HG03196 (cell line): ENCODE results near the gene SENP2.
"Not testable (repeated sequence)": the region's sequence is repeated elsewhere in the genome, so short reads cannot be mapped to it uniquely, and the experiment has no call there.

Source experiments
- ATAC-seq: cut with Tn5 transposase; IDR thresholded peaks from one replicate; pipeline ENCODE4 v1.9.1; 2021; ENCODE audit not compliant: unreplicated experiment

SENP2 gene

GRCh38 chr3:185585859-185586685, at the start of gene SENP2:
SENP2 (plus strand) TSS chr3:185586295; CDS start chr3:185586414, 119 bp downstream.
- ATAC-seq, result peak; percentile 97

GRCh38 chr3:185537369-185537970, 48.6 kb upstream of the SENP2 start:
- ATAC-seq, result peak; percentile 99

DNA sequence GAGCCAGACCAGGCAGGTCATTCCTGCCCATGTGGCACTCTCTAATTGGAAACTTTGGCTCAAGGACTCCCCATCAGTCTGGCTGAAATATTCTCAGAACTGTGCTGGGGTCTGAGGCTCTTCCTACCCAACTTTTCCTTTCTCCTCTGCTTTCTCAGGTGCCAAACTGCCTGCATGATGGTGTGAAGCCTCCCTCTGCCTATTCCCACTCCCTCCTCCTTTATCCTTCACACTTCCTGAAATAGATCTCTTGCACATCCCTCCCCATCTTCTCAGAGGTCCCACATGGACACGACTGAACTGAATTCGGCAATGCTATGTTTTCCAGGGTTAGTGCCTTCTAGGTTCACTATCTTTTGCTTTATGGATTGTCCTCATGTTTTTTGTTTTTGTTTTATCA, 46.2 kb upstream of the SENP2 start:
- ATAC-seq, result no peak

- ATAC-seq, result no peak
These were observed 45.4 kb upstream of the SENP2 start for GRCh38 chr3:185540695-185541094.

GRCh38 chr3:185549122-185549521, 37.0 kb upstream of the SENP2 start:
- ATAC-seq, result no peak

- no peak for ATAC-seq
These were observed 36.4 kb upstream of the SENP2 start for GRCh38 chr3:185549651-185550111.

- peak; percentile 78 for ATAC-seq
These were observed 33.7 kb upstream of the SENP2 start, which contains the start of gene LIPH for GRCh38 chr3:185552358-185552877. LIPH (minus strand) TSS chr3:185552588; CDS start chr3:185552471, 117 bp downstream.

GRCh38 chr3:185555101-185555501, 31.0 kb upstream of the SENP2 start:
- no peak for ATAC-seq

GRCh38 chr3:185555860-185556347, 30.2 kb upstream of the SENP2 start:
- ATAC-seq, result no peak

- ATAC-seq, result not testable (repeated sequence)
These were observed 29.5 kb upstream of the SENP2 start for GRCh38 chr3:185556640-185557039.

DNA sequence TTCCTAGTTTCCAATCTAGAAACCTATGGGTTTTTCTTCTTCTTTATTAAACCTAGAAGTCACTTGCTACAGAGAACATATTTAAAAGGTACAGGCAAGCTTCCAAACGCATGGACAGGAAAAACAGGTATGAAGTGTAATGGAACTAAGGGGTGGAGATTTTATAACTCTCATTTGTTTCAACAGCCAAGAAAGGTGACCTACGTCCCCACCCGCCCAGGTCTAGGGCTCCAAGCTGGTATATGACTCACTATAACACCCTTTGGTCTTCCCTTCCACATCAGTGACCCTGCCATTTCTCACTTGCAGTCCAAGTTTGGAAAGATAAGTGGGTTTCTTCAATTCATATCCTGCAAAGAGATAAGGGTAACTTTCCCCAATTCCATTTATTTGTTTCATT, 27.7 kb upstream of the SENP2 start:
- no peak for ATAC-seq

DNA sequence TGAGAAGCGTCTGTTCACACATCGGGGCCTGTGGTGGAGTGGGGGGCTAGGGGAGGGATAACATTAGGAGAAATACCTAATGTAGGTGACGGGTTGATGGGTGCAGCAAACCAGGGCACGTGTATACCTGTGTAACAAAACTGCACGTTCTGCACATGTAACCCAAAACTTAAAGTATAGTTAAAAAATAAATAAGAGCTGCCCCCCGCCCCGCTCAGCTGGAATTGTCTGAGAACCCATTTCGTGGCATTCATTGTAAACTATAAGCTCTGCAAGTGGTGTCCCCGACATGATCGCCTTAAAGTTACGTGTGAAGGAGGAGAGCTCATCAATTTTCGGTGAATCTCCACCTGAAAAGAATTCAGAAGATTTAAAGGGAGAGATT, 26.4 kb upstream of the SENP2 start:
- no peak for ATAC-seq

GRCh38 chr3:185560676-185561075, 25.4 kb upstream of the SENP2 start:
- no peak for ATAC-seq

DNA sequence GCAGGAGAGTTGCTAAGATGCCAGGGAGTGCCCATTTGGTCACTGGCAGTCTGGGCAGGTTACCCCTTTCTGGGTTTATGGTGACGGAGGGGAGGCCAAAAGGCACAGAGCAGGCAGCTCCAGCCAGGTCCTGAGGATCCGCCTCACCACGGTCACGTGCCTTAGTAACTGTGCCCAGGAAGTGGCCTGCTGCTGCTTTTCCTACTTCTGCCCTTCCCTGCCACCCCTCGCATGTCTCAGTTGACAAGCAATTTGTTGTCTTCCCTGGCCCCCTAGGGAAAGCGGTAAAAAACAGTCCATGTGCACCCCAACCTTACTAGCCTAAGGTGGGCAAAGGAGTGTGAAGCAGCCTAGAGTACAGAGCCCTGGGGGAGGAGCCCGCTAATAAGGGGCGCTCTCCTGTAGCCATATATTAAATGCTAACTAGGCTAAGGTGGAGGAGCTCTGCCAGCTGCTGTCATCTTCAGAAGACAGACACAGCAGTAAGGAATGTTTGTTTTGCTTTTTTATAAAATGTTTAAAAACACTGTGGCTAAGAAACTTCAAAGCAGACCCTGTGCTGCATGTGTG, 24.6 kb upstream of the SENP2 start:
- ATAC-seq, result no peak

DNA sequence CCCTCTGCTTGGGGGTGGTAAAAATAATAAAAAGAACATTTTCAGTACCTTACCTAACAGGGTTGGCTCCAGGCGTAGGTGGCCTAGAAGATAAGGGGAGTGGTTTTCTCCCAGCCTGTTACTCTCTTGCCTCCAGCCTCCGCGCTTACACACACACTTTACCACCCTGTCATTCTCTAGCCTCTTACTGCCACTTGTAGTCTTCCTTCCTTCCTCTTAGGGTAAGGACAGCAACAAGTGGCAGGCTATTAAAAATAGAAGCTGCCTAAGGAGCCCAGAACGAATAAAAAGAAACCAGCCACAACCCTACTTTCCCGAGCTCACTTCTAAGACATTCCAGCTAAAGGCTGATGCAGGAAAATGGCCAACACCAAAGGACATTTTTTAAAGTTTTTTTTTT, 24.1 kb upstream of the SENP2 start:
- ATAC-seq, result no peak

DNA sequence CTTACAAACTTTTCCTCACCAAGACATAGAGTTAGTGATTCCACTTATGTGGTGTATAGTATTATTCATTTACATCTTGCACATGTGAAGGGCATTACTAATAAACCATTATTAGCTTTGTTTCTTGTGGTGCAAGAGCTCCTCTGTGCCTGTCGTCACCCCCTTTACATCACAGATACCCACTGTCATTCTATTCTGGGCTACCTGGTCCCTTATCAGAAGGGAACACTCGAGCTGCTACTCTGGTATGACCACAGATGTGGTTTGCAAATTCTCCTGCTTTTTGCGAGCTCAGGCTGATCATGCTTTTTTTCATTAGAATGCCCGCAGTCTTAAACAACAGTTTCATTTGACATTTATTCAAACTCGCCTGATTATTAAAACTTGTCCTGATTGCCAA, 13.9 kb upstream of the SENP2 start:
- ATAC-seq, result no peak

- not testable (repeated sequence) for ATAC-seq
These were observed 10.8 kb upstream of the SENP2 start for GRCh38 chr3:185575108-185575869.

DNA sequence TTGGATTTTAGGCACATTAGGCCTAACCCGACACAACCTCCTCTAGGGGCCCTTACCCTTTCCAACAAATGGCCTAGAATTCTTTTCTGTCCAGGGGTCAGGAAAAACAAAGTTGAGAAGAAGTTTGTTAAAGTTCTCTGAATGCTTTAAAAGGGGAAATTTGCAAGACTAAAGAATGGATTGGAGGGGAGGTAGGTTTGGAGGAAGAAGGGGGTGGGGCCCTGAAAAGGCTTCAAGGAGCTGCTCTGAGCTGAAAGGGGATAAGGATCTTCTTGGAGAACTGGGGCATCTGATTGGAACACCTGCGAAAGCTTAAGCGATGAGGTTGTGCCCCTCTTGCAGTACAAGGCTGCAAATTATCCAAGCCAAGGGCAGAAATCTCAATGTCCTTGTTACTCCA, 3.9 kb upstream of the SENP2 start:
- no peak for ATAC-seq

DNA sequence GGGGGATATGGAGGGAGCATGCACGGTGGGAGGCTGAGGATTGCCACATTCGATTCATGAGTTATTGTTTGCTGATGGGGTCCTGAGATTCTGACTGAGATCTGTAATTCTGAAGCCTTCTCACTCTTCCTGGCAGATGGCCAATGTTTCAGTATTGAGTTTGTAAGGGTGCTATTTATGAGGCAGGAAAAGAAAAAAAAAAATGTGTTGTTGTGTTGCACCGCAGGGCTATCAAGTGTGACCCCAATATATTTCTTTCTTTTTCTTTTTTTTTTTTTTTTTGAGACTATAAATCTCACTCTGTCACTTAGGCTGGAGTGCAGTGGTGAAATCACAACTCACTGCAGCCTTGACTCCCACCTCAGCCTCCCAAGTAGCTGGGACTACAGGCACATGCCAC, 3.2 kb upstream of the SENP2 start:
- ATAC-seq, result no peak

- ATAC-seq, result no peak
These were observed 2.2 kb upstream of the SENP2 start for GRCh38 chr3:185583925-185584324.

- ATAC-seq, result no peak
These were observed 1.4 kb upstream of the SENP2 start for GRCh38 chr3:185584686-185585085.
